Measurements from ENCODE around the gene DNAJC18.
A peak's percentile ranks its signal among the peaks of the same experiment; 100 is the strongest.
"Not testable (repeated sequence)": the region's sequence is repeated elsewhere in the genome, so short reads cannot be mapped to it uniquely, and the experiment has no call there.

DNAJC18 gene

GRCh38 chr5:139425497-139425896, 13.8 kb downstream of the DNAJC18 start:
- DNase-seq: no peak

- DNase-seq: peak; percentile 82
These were observed 16.9 kb downstream of the DNAJC18 start for GRCh38 chr5:139422307-139422893.

- no peak for DNase-seq
These were observed 19.8 kb downstream of the DNAJC18 start for GRCh38 chr5:139419226-139420192.

GRCh38 chr5:139418793-139419192, 20.5 kb downstream of the DNAJC18 start:
- DNase-seq: no peak

GRCh38 chr5:139417214-139417613, 22.1 kb downstream of the DNAJC18 start:
- no peak for DNase-seq

- DNase-seq: no peak
These were observed 22.7 kb downstream of the DNAJC18 start for GRCh38 chr5:139416651-139417050.

GRCh38 chr5:139415869-139416268, 23.5 kb downstream of the DNAJC18 start:
- DNase-seq: no peak

- no peak for DNase-seq
These were observed 24.0 kb downstream of the DNAJC18 start for GRCh38 chr5:139415221-139415861.

- DNase-seq: no peak
These were observed 24.7 kb downstream of the DNAJC18 start for GRCh38 chr5:139414581-139415130.

- no peak for DNase-seq
These were observed 25.4 kb downstream of the DNAJC18 start for GRCh38 chr5:139413963-139414362.

GRCh38 chr5:139413153-139413552, 26.2 kb downstream of the DNAJC18 start:
- no peak for DNase-seq

- no peak for DNase-seq
These were observed 28.1 kb downstream of the DNAJC18 start for GRCh38 chr5:139410993-139411828.

- DNase-seq: no peak
These were observed 29.0 kb downstream of the DNAJC18 start for GRCh38 chr5:139410121-139410992.

GRCh38 chr5:139409116-139409515, 30.2 kb downstream of the DNAJC18 start:
- DNase-seq: not testable (repeated sequence)

- no peak for DNase-seq
These were observed 31.1 kb downstream of the DNAJC18 start for GRCh38 chr5:139408191-139408590.

GRCh38 chr5:139407517-139407916, 31.8 kb downstream of the DNAJC18 start:
- no peak for DNase-seq

GRCh38 chr5:139406963-139407362, 32.4 kb downstream of the DNAJC18 start:
- DNase-seq: no peak

GRCh38 chr5:139404484-139404840, 34.9 kb downstream of the DNAJC18 start:
- DNase-seq: no peak

- DNase-seq: peak; percentile 86
These were observed 35.4 kb downstream of the DNAJC18 start, which contains the start of gene SPATA24 for GRCh38 chr5:139403787-139404483. TSS of gene SPATA24 (minus strand) at chr5:139404089. CDS start at chr5:139404060, 29 bp downstream.

- DNase-seq: no peak
These were observed 35.9 kb downstream of the DNAJC18 start for GRCh38 chr5:139403418-139403786.
